H9 (cell line): ENCODE measurements around the gene POLR2L. TPM values are rescaled to one million over a fixed set of nuclear protein-coding genes. Genes with fewer than 3 reads are reported as not detected.

ENCODE experiments used
- DNase-seq: peaks from one replicate; pipeline ENCODE4 v3.0.0-alpha.2; 2017
- H2AFZ ChIP-seq: one replicate; pipeline ENCODE4 v1.6.1; 2013; ENCODE audit warnings: mild to moderate bottlenecking, low read length, control low read depth, moderate library complexity
- H2AK5ac ChIP-seq: 2 replicates; pipeline ENCODE4 v1.6.1; 2013; ENCODE audit warnings: low read length, control low read depth, mixed read lengths; ENCODE audit not compliant: insufficient read length
- H2BK120ac ChIP-seq: one replicate; pipeline ENCODE4 v1.6.1; 2013; ENCODE audit warnings: low read depth, mild to moderate bottlenecking, low read length, control low read depth, inconsistent platforms; ENCODE audit not compliant: poor library complexity, severe bottlenecking
- H2BK12ac ChIP-seq: 2 replicates; pipeline ENCODE4 v1.6.1; 2013; ENCODE audit warnings: low read length, control low read depth, mixed read lengths, low read depth; ENCODE audit not compliant: insufficient read length
- H2BK15ac ChIP-seq: 2 replicates; pipeline ENCODE4 v1.6.1; 2013; ENCODE audit warnings: low read depth, low read length, control low read depth
- H2BK20ac ChIP-seq: one replicate; pipeline ENCODE4 v1.6.1; 2013; ENCODE audit warnings: low read depth, mild to moderate bottlenecking, low read length, control low read depth, inconsistent platforms; ENCODE audit not compliant: poor library complexity, severe bottlenecking
- H2BK5ac ChIP-seq: 2 replicates; pipeline ENCODE4 v1.6.1; 2013; ENCODE audit warnings: low read length, control low read depth, mixed read lengths; ENCODE audit not compliant: insufficient read length
- H3K14ac ChIP-seq: 2 replicates; pipeline ENCODE4 v1.6.1; 2013; ENCODE audit warnings: low read length, control low read depth; ENCODE audit not compliant: insufficient read depth
- H3K18ac ChIP-seq: 2 replicates; pipeline ENCODE4 v1.6.1; 2013; ENCODE audit warnings: low read depth, mild to moderate bottlenecking, mixed read lengths, low read length, control low read depth; ENCODE audit not compliant: insufficient read length
- H3K23ac ChIP-seq: 2 replicates; pipeline ENCODE4 v1.6.1; 2013; ENCODE audit warnings: low read length, control low read depth, mixed read lengths, low read depth; ENCODE audit not compliant: insufficient read length
- H3K23me2 ChIP-seq: 2 replicates; pipeline ENCODE4 v1.6.1; 2013; ENCODE audit warnings: low read depth, mild to moderate bottlenecking, mixed read lengths, low read length, control low read depth; ENCODE audit not compliant: insufficient read length, poor library complexity, severe bottlenecking
- H3K27ac ChIP-seq: 2 replicates; pipeline ENCODE4 v1.5.1; 2013; ENCODE audit warnings: low read length, control low read depth, mixed read lengths, low read depth; ENCODE audit not compliant: insufficient read length
- H3K27me3 ChIP-seq: 2 replicates; pipeline ENCODE4 v1.6.1; 2013; ENCODE audit warnings: low read length, control low read depth, inconsistent platforms; ENCODE audit not compliant: insufficient read depth
- H3K4ac ChIP-seq: 2 replicates; pipeline ENCODE4 v1.6.1; 2013; ENCODE audit warnings: low read depth, mild to moderate bottlenecking, control low read depth, inconsistent platforms, low read length, moderate library complexity
- H3K4me1 ChIP-seq: 2 replicates; pipeline ENCODE4 v1.6.1; 2013; ENCODE audit warnings: low read length, control low read depth, inconsistent platforms; ENCODE audit not compliant: insufficient read depth
- H3K4me2 ChIP-seq: 2 replicates; pipeline ENCODE4 v1.6.1; 2013; ENCODE audit warnings: low read length, control low read depth, mixed read lengths; ENCODE audit not compliant: insufficient read length, insufficient read depth
- H3K56ac ChIP-seq: 2 replicates; pipeline ENCODE4 v1.6.1; 2013; ENCODE audit warnings: low read depth, mild to moderate bottlenecking, mixed read lengths, low read length, control low read depth; ENCODE audit not compliant: insufficient read length
- H3K79me1 ChIP-seq: 2 replicates; pipeline ENCODE4 v1.6.1; 2013; ENCODE audit warnings: low read depth, mild to moderate bottlenecking, moderate library complexity, low read length, control low read depth, inconsistent platforms; ENCODE audit not compliant: insufficient read depth, poor library complexity, severe bottlenecking
- H3K79me2 ChIP-seq: 2 replicates; pipeline ENCODE4 v1.6.1; 2013; ENCODE audit warnings: low read length, control low read depth, inconsistent platforms; ENCODE audit not compliant: insufficient read depth
- H3K9ac ChIP-seq: 2 replicates; pipeline ENCODE4 v1.6.1; 2013; ENCODE audit warnings: low read length, control low read depth, mixed read lengths; ENCODE audit not compliant: insufficient read length; ENCODE audit errors: extremely low read depth
- H3K9me3 ChIP-seq: one replicate; pipeline ENCODE4 v1.6.1; 2013; ENCODE audit warnings: low read depth, low read length, inconsistent platforms; ENCODE audit not compliant: control insufficient read depth
- H3T11ph ChIP-seq: one replicate; pipeline ENCODE4 v1.6.1; 2013; ENCODE audit warnings: mild to moderate bottlenecking, low read length, control low read depth, inconsistent platforms
- H4K20me1 ChIP-seq: one replicate; pipeline ENCODE4 v1.6.1; 2013; ENCODE audit not compliant: control insufficient read depth, insufficient read length, insufficient read depth
- H4K5ac ChIP-seq: 2 replicates; pipeline ENCODE4 v1.6.1; 2013; ENCODE audit warnings: low read depth, mild to moderate bottlenecking, mixed read lengths, low read length, control low read depth; ENCODE audit not compliant: insufficient read length
- H4K8ac ChIP-seq: replicated peaks from 2 replicates; pipeline ENCODE4 v1.6.1; 2013; ENCODE audit warnings: low read length, control low read depth, mixed read lengths, low read depth; ENCODE audit not compliant: insufficient read length
- H4K91ac ChIP-seq: 2 replicates; pipeline ENCODE4 v1.6.1; 2013; ENCODE audit warnings: low read depth, mild to moderate bottlenecking, moderate library complexity, mixed read lengths, low read length, control low read depth; ENCODE audit not compliant: insufficient read length
- H3K27ac Mint-ChIP-seq, 3 experiments: 2 replicates in 2 of 3; 3 replicates in 1 of 3; pipeline ENCODE4 v1.8.0; 2020 to 2021; ENCODE audit warnings: mixed read lengths in 3 of 3, mild to moderate bottlenecking in 1 of 3, moderate library complexity in 1 of 3
- H3K27me3 Mint-ChIP-seq: 2 replicates; pipeline ENCODE4 v1.8.0; 2021; ENCODE audit warnings: low read depth, mild to moderate bottlenecking, moderate library complexity, mixed read lengths
- H3K36me3 Mint-ChIP-seq, 3 experiments: 2 replicates in 2 of 3; 3 replicates in 1 of 3; pipeline ENCODE4 v1.8.0; 2020 to 2021; ENCODE audit warnings: low read depth in 3 of 3, mixed read lengths in 3 of 3; ENCODE audit not compliant: insufficient read depth in 1 of 3
- H3K4me1 Mint-ChIP-seq, 2 experiments: 2 replicates each; pipeline ENCODE4 v1.8.0; 2020; ENCODE audit warnings: mixed read lengths in 2 of 2
- H3K4me3 Mint-ChIP-seq, 2 experiments: 2 replicates in 1 of 2; 3 replicates in 1 of 2; pipeline ENCODE4 v1.8.0; 2020 to 2021; ENCODE audit warnings: mild to moderate bottlenecking in 2 of 2, mixed read lengths in 2 of 2, moderate library complexity in 1 of 2
- H3K9me3 Mint-ChIP-seq, 2 experiments: 2 replicates in 1 of 2; 3 replicates in 1 of 2; pipeline ENCODE4 v1.8.0; 2020; ENCODE audit warnings: mild to moderate bottlenecking in 2 of 2, mixed read lengths in 2 of 2, moderate library complexity in 1 of 2
- WGBS: extraction: QIAGEN DNeasy Blood & Tissue Kit; methylation state at CpG from one replicate; pipeline ENCODE4 v1.1.7; 2013; ENCODE audit warnings: missing lambda C conversion rate, low lambda C conversion rate, mixed read lengths; ENCODE audit not compliant: insufficient read length; ENCODE audit errors: extremely low coverage; 5-methylcytosine and 5-hydroxymethylcytosine counted together
- total RNA-seq: library from RNA; stranded (reverse); gene quantifications from 2 replicates; pipeline ENCODE4 v1.2.1, GENCODE V29; 2021
- TF ChIP-seq, protein P1 (sequence below): fragments of 200-600 bp; sonication (generic); conservative IDR thresholded peaks from 3 replicates; pipeline ENCODE4 v1.8.0; 2021; ENCODE audit warnings: antibody characterized with exemption, mild to moderate bottlenecking

The POLR2L gene
- total RNA-seq, 1 experiment from 2014 or later = 135 TPM

DNA sequence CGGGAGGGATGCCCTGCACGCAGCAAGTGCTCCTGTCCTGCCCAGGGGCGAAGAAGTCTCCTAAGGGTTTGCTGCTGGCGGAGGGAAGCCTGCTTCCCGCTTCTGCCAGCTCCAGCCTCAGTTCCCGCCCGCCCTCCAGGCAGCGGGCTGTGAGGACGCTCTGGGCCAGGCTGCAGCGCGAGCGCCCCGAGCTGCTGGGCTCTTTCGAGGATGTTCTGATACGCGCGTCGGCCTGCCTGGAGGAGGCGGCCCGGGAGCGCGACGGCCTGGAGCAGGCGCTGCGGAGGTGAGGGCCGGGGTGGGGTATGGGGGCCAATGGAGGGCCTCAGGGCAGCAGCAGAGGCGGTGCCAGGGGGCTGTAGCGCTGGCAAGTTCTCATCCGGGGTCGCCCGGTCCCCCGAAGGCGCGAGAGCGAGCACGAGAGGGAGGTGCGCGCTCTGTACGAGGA, 12.5 kb downstream of the POLR2L start:
- Histone ChIP-seq H3K4ac (no peak overlapping the region), H2AFZ (no peak overlapping the region), H3K23me2 (peaks cover 32% of the 10 kb centered on the region), H3K27me3 (peaks cover 9% of the 10 kb centered on the region; the same call in 1 of the 2 replicates), H3K79me1 (no peaks in the 10 kb centered on the region), H2AK5ac (no peak overlapping the region), H3K56ac (no peak overlapping the region), H3K79me2 (no peaks in the 10 kb centered on the region), H3K27ac (no peak overlapping the region), H3K9ac (no peak overlapping the region), H2BK20ac (no peak overlapping the region), H3K4me1 (no peaks in the 10 kb centered on the region; the same call in 1 of the 2 replicates), H4K8ac (no peak overlapping the region), H4K5ac (no peak overlapping the region), H3K18ac (no peak overlapping the region), H2BK15ac (no peak overlapping the region), H3K4me2 (peak overlapping the region; percentile 56), H4K91ac (no peak overlapping the region), H2BK120ac (no peak overlapping the region), H3T11ph (no peak overlapping the region), H3K9me3 (no peaks in the 10 kb centered on the region), H2BK12ac (no peak overlapping the region), H3K14ac (no peak overlapping the region), H4K20me1 (no peaks in the 10 kb centered on the region), H2BK5ac (no peak overlapping the region), H3K23ac (no peak overlapping the region)
- H3K27me3 Mint-ChIP-seq = peaks cover 36% of the 10 kb centered on the region
- H3K4me1 Mint-ChIP-seq = peaks cover 38 to 52% of the 10 kb centered on the region in 2 experiments
- no peaks in the 10 kb centered on the region for H3K9me3 Mint-ChIP-seq
- DNase-seq = no peak
- H3K27ac Mint-ChIP-seq = no peak overlapping the region
- H3K36me3 Mint-ChIP-seq = peaks cover 4 to 7% (median 5%) of the 10 kb centered on the region in 3 experiments; a peak in 6 of 7 replicates
- TF ChIP-seq, protein P1, sequence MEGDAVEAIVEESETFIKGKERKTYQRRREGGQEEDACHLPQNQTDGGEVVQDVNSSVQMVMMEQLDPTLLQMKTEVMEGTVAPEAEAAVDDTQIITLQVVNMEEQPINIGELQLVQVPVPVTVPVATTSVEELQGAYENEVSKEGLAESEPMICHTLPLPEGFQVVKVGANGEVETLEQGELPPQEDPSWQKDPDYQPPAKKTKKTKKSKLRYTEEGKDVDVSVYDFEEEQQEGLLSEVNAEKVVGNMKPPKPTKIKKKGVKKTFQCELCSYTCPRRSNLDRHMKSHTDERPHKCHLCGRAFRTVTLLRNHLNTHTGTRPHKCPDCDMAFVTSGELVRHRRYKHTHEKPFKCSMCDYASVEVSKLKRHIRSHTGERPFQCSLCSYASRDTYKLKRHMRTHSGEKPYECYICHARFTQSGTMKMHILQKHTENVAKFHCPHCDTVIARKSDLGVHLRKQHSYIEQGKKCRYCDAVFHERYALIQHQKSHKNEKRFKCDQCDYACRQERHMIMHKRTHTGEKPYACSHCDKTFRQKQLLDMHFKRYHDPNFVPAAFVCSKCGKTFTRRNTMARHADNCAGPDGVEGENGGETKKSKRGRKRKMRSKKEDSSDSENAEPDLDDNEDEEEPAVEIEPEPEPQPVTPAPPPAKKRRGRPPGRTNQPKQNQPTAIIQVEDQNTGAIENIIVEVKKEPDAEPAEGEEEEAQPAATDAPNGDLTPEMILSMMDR = no peak
- no CpG with 5 or more reads among the region's 39 CpGs for WGBS
- H3K4me3 Mint-ChIP-seq = peak overlapping the region; percentile 64 to 80
